Neural cell (in vitro differentiated cells): ENCODE data around the gene GFRA1. TPM values are rescaled to one million over a fixed set of nuclear protein-coding genes. Genes with fewer than 3 reads are reported as not detected.

Experiments
- H2AFZ ChIP-seq: fragments of 200-600, 300-800 bp; sonication (generic), shearing (Covaris generic); 2 replicates; pipeline ENCODE4 v1.6.0; 2014; ENCODE audit warnings: low read depth, mild to moderate bottlenecking, antibody characterized with exemption, low read length, moderate library complexity
- H3F3A ChIP-seq: fragments of 200-600 bp; shearing (Covaris generic); 2 replicates; pipeline ENCODE4 v1.6.1; 2016; ENCODE audit warnings: mild to moderate bottlenecking, moderate library complexity, mixed read lengths, antibody characterized with exemption, low read length; ENCODE audit not compliant: insufficient read depth, poor library complexity, severe bottlenecking
- H3K27ac ChIP-seq: fragments of 200-600, 300-800 bp; sonication (generic), shearing (Covaris generic); 2 replicates; pipeline ENCODE4 v1.5.1; 2014; ENCODE audit warnings: mild to moderate bottlenecking, low read length, moderate library complexity
- H3K27me3 ChIP-seq: fragments of 300-800, 200-600 bp; sonication (generic), shearing (Covaris generic); 2 replicates; pipeline ENCODE4 v1.6.0; 2014; ENCODE audit warnings: mild to moderate bottlenecking, low read depth, low read length, moderate library complexity; ENCODE audit not compliant: insufficient read depth
- H3K36me3 ChIP-seq: fragments of 300-800, 200-600 bp; sonication (generic), shearing (Covaris generic); 2 replicates; pipeline ENCODE4 v1.5.1; 2014; ENCODE audit warnings: mild to moderate bottlenecking, antibody characterized with exemption, low read length, moderate library complexity; ENCODE audit not compliant: insufficient read depth
- H3K4me2 ChIP-seq: fragments of 300-800, 200-600 bp; sonication (generic), shearing (Covaris generic); 2 replicates; pipeline ENCODE4 v1.6.0; 2014; ENCODE audit warnings: mild to moderate bottlenecking, low read length
- H3K4me3 ChIP-seq: fragments of 300-800, 200-600 bp; sonication (generic), shearing (Covaris generic); 2 replicates; pipeline ENCODE4 v1.5.1; 2014; ENCODE audit warnings: mild to moderate bottlenecking, low read length, moderate library complexity
- H3K79me2 ChIP-seq: fragments of 200-600 bp; shearing (Covaris generic); replicated peaks from 2 replicates; pipeline ENCODE4 v1.6.0; 2014; ENCODE audit warnings: mild to moderate bottlenecking, low read length, moderate library complexity; ENCODE audit not compliant: insufficient read depth
- H3K9ac ChIP-seq: fragments of 300-800, 200-600 bp; sonication (generic), shearing (Covaris generic); 2 replicates; pipeline ENCODE4 v1.6.1; 2016; ENCODE audit warnings: mild to moderate bottlenecking, low read length, mixed read lengths
- H3K9me2 ChIP-seq: fragments of 200-600 bp; shearing (Covaris generic); 2 replicates; pipeline ENCODE4 v1.6.1; 2016; ENCODE audit warnings: mild to moderate bottlenecking, low read length, mixed read lengths; ENCODE audit not compliant: insufficient read depth
- H3K9me3 ChIP-seq: fragments of 200-600, 300-800 bp; sonication (generic), shearing (Covaris generic); 2 replicates; pipeline ENCODE4 v1.6.1; 2016; ENCODE audit warnings: mild to moderate bottlenecking, mixed run types, low read length, moderate library complexity, mixed read lengths
- H4K20me1 ChIP-seq: fragments of 200-600 bp; shearing (Covaris generic); 2 replicates; pipeline ENCODE4 v1.6.1; 2016; ENCODE audit warnings: mild to moderate bottlenecking, mixed run types; ENCODE audit not compliant: insufficient read depth
- MXI1 ChIP-seq: fragments of 450-650 bp; conservative IDR thresholded peaks from 2 replicates; pipeline ENCODE4 v1.6.1; 2014; ENCODE audit warnings: antibody characterized with exemption, mild to moderate bottlenecking; ENCODE audit not compliant: poor library complexity, severe bottlenecking
- POLR2AphosphoS5 ChIP-seq: IDR thresholded peaks from 2 replicates; pipeline ENCODE4 v1.6.1; 2012
- RAD21 ChIP-seq: fragments of 450-650 bp; conservative IDR thresholded peaks from 2 replicates; pipeline ENCODE4 v1.6.1; 2014; ENCODE audit warnings: antibody characterized with exemption, mild to moderate bottlenecking, moderate library complexity
- SMC3 ChIP-seq: fragments of 450-650 bp; conservative IDR thresholded peaks from 2 replicates; pipeline ENCODE4 v1.6.1; 2014; ENCODE audit warnings: antibody characterized with exemption, mild to moderate bottlenecking, moderate library complexity; ENCODE audit not compliant: poor library complexity
- TAF1 ChIP-seq: IDR thresholded peaks from 2 replicates; pipeline ENCODE4 v1.6.1; 2012; ENCODE audit warnings: low read depth
- polyA plus RNA-seq: library from polyadenylated mRNA; depleted of rRNA; stranded (reverse); fragments of >200 nt; gene quantifications from 2 replicates; pipeline ENCODE4 v1.2.3, GENCODE V29; 2014
- TF ChIP-seq, protein P1 (sequence below): IDR thresholded peaks from 2 replicates; pipeline ENCODE4 v1.6.1; 2012; ENCODE audit warnings: borderline replicate concordance
- TF ChIP-seq, protein P2 (sequence below): fragments of 450-650 bp; IDR thresholded peaks from 2 replicates; pipeline ENCODE4 v1.5.1; 2014; ENCODE audit warnings: antibody characterized with exemption, mild to moderate bottlenecking, moderate library complexity; ENCODE audit not compliant: poor library complexity, severe bottlenecking

GFRA1 gene
- polyA plus RNA-seq, 1 donor from 2014 or later = 2.3 TPM

DNA sequence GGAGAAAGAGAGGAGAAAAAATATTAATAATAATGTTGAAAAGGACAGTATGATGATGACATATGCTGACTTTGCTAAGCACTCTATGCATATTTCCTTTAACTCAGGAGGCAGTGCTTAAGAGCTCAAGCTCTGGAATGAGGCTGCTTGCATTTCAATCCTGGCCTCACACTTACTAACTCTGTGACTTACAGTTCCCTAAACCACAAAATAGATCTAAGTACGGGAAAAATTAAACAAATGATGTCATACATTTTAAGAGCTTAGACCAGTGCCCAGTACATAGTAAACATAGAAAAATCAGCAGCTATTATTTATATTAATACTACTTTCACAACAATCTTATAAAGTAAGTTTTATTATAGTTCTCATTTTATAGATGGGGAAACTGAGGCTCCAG lies 61.3 kb downstream of the GFRA1 start:
- Histone ChIP-seq H3K79me2 (no peaks in the 10 kb centered on the region), H3F3A (no peaks in the 10 kb centered on the region), H3K4me3 (no peak overlapping the region), H3K4me2 (no peak overlapping the region), H2AFZ (no peak overlapping the region), H3K36me3 (no peaks in the 10 kb centered on the region), H3K9me2 (no peaks in the 10 kb centered on the region), H3K27ac (no peak overlapping the region), H3K27me3 (no peaks in the 10 kb centered on the region), H4K20me1 (no peaks in the 10 kb centered on the region), H3K9ac (no peak overlapping the region), H3K9me3 (no peaks in the 10 kb centered on the region)
- no peak for TF ChIP-seq MXI1
- no peak for TF ChIP-seq SMC3
- TF ChIP-seq, protein P1, sequence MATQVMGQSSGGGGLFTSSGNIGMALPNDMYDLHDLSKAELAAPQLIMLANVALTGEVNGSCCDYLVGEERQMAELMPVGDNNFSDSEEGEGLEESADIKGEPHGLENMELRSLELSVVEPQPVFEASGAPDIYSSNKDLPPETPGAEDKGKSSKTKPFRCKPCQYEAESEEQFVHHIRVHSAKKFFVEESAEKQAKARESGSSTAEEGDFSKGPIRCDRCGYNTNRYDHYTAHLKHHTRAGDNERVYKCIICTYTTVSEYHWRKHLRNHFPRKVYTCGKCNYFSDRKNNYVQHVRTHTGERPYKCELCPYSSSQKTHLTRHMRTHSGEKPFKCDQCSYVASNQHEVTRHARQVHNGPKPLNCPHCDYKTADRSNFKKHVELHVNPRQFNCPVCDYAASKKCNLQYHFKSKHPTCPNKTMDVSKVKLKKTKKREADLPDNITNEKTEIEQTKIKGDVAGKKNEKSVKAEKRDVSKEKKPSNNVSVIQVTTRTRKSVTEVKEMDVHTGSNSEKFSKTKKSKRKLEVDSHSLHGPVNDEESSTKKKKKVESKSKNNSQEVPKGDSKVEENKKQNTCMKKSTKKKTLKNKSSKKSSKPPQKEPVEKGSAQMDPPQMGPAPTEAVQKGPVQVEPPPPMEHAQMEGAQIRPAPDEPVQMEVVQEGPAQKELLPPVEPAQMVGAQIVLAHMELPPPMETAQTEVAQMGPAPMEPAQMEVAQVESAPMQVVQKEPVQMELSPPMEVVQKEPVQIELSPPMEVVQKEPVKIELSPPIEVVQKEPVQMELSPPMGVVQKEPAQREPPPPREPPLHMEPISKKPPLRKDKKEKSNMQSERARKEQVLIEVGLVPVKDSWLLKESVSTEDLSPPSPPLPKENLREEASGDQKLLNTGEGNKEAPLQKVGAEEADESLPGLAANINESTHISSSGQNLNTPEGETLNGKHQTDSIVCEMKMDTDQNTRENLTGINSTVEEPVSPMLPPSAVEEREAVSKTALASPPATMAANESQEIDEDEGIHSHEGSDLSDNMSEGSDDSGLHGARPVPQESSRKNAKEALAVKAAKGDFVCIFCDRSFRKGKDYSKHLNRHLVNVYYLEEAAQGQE = no peak
- TF ChIP-seq RAD21 = no peak
- no peak for TF ChIP-seq POLR2AphosphoS5

- Histone ChIP-seq H3K36me3 (no peaks in the 10 kb centered on the region), H3K27me3 (no peaks in the 10 kb centered on the region), H3K79me2 (no peaks in the 10 kb centered on the region), H3K9ac (no peak overlapping the region), H3K9me3 (no peaks in the 10 kb centered on the region), H3F3A (no peaks in the 10 kb centered on the region), H3K9me2 (no peaks in the 10 kb centered on the region), H4K20me1 (no peaks in the 10 kb centered on the region), H2AFZ (no peak overlapping the region), H3K4me2 (no peak overlapping the region), H3K4me3 (no peak overlapping the region), H3K27ac (no peak overlapping the region)
- TF ChIP-seq SMC3 (no peak), TAF1 (no peak), MXI1 (no peak), POLR2AphosphoS5 (no peak), RAD21 (no peak)
- TF ChIP-seq, protein P1 = no peak
- TF ChIP-seq, protein P2, sequence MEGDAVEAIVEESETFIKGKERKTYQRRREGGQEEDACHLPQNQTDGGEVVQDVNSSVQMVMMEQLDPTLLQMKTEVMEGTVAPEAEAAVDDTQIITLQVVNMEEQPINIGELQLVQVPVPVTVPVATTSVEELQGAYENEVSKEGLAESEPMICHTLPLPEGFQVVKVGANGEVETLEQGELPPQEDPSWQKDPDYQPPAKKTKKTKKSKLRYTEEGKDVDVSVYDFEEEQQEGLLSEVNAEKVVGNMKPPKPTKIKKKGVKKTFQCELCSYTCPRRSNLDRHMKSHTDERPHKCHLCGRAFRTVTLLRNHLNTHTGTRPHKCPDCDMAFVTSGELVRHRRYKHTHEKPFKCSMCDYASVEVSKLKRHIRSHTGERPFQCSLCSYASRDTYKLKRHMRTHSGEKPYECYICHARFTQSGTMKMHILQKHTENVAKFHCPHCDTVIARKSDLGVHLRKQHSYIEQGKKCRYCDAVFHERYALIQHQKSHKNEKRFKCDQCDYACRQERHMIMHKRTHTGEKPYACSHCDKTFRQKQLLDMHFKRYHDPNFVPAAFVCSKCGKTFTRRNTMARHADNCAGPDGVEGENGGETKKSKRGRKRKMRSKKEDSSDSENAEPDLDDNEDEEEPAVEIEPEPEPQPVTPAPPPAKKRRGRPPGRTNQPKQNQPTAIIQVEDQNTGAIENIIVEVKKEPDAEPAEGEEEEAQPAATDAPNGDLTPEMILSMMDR = no peak
Observed at GRCh38 chr10:116210588-116211346, 62.2 kb downstream of the GFRA1 start.
